Measurements from ENCODE around the gene CD4. TPM values are rescaled to one million over a fixed set of nuclear protein-coding genes. Genes with fewer than 3 reads are reported as not detected.

CD4 gene
- total RNA-seq, 1 donor from 2014 or later: 0.70 TPM

DNA sequence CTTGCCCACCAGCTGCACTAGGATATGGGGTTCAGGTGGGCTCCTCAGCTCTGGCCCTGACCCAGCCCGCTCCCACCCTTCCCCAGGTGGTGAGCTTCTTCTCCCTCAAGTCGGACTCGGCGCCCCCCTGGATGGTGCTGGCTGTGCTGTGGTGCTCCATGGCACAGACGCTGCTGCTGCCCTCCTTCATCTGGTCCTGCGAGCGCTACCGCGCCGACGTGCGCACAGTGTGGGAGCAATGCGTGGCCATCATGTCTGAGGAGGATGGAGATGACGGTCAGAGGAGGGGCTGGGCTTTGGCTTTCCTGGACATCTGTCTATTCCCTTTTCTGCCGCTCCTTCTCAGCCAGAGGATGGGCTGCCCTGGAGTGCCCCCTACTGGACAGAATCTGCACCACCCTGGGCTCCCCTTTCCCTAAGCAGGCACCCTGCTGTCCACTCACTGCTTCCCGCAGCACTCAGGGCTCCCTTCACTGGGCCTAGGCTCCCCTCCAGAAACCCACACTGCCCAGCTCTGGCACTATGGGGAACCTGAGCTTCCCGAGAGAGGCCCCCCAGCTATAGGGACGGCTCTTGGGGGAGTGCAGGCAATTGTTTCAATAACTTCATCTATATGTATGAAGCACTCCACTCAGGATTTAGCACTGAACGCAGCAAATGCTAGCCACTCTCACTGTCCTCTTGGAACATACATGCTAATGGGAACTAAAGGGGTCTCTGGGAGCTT lies 36.2 kb downstream of the CD4 start:
- TF ChIP-seq, protein P1, sequence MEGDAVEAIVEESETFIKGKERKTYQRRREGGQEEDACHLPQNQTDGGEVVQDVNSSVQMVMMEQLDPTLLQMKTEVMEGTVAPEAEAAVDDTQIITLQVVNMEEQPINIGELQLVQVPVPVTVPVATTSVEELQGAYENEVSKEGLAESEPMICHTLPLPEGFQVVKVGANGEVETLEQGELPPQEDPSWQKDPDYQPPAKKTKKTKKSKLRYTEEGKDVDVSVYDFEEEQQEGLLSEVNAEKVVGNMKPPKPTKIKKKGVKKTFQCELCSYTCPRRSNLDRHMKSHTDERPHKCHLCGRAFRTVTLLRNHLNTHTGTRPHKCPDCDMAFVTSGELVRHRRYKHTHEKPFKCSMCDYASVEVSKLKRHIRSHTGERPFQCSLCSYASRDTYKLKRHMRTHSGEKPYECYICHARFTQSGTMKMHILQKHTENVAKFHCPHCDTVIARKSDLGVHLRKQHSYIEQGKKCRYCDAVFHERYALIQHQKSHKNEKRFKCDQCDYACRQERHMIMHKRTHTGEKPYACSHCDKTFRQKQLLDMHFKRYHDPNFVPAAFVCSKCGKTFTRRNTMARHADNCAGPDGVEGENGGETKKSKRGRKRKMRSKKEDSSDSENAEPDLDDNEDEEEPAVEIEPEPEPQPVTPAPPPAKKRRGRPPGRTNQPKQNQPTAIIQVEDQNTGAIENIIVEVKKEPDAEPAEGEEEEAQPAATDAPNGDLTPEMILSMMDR (IDR thresholded peaks at IDR 0.05): peak; percentile 90
- DNase-seq (ENCODE audit: low spot score): no peak
- no peaks in the 10 kb centered on the region for H3K9me3 Mint-ChIP-seq (ENCODE audit: low read depth)
- H3K27ac Mint-ChIP-seq (ENCODE audit: unreplicated experiment): no peak overlapping the region
- H3K4me1 Mint-ChIP-seq (ENCODE audit: low read depth): peaks cover 56% of the 10 kb centered on the region
- H3K27me3 Mint-ChIP-seq (ENCODE audit: low read depth): no peaks in the 10 kb centered on the region
- peak overlapping the region; percentile 44 for H3K4me3 Mint-ChIP-seq (ENCODE audit: unreplicated experiment)
- H3K36me3 Mint-ChIP-seq (ENCODE audit: low read depth): no peaks in the 10 kb centered on the region

DNA sequence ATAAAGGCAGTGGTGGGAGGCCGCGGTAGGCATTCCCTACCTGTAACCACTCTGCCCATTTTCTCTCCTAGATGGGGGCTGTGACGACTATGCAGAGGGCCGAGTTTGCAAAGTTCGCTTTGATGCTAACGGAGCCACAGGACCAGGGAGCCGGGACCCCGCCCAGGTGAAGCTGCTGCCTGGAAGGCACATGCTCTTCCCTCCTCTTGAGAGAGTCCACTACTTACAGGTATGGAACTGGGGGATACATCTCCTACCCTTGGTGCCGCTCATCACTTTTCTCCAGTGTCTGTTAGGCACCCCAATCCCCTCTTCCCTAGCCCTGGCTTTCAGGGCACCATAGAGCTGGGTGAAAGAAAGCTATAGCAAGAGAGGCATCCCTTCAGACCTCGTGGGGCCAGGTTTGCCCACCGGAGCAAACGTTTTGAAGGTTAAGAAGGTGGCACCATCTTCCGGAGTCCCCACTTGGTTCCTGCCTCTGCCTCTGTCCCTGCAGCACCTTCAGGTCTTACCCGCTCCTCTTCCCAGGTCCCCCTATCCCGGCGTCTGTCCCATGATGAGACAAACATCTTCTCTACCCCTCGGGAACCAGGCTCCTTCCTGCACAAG lies 36.9 kb downstream of the CD4 start:
- Mint-ChIP-seq H3K27me3 (ENCODE audit: low read depth) (no peaks in the 10 kb centered on the region), H3K36me3 (ENCODE audit: low read depth) (peaks cover 2% of the 10 kb centered on the region), H3K27ac (ENCODE audit: unreplicated experiment) (no peak overlapping the region), H3K4me1 (ENCODE audit: low read depth) (peaks cover 52% of the 10 kb centered on the region), H3K9me3 (ENCODE audit: low read depth) (no peaks in the 10 kb centered on the region), H3K4me3 (ENCODE audit: unreplicated experiment) (no peak overlapping the region)
- TF ChIP-seq, protein P1 (IDR thresholded peaks at IDR 0.05): no peak
- DNase-seq (ENCODE audit: low spot score): no peak

DNA sequence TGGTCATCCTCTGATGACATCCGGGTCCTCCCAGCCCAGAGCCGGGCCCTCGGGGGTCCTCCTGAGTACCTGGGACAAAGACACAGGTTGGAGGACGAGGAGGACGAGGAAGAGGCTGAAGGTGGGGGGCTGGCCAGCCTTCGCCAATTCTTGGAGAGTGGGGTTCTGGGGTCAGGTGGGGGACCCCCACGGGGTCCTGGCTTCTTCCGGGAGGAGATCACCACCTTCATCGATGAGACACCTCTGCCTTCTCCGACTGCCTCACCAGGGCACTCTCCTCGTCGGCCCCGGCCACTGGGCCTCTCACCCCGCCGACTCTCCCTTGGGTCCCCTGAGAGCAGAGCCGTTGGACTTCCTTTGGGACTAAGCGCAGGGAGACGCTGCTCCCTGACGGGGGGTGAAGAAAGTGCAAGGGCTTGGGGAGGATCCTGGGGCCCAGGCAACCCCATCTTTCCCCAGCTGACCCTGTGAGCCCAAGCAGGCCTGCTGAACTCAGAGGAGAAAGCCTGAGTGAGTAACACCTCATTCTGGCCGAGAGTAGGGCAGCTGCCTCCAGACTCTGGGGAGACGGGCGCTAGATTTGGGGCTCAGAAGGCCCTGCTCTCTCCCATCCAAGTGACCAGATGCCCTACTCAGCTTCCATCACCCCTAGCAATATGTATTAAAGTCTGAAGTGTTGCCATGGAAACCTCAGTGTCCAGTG lies 37.6 kb downstream of the CD4 start:
- H3K36me3 Mint-ChIP-seq (ENCODE audit: low read depth): peaks cover 8% of the 10 kb centered on the region
- H3K27me3 Mint-ChIP-seq (ENCODE audit: low read depth): no peaks in the 10 kb centered on the region
- TF ChIP-seq, protein P1 (IDR thresholded peaks at IDR 0.05): no peak
- H3K9me3 Mint-ChIP-seq (ENCODE audit: low read depth): no peaks in the 10 kb centered on the region
- no peak for DNase-seq (ENCODE audit: low spot score)
- H3K4me1 Mint-ChIP-seq (ENCODE audit: low read depth): peaks cover 49% of the 10 kb centered on the region
- peak overlapping the region; percentile 78 for H3K27ac Mint-ChIP-seq (ENCODE audit: unreplicated experiment)
- H3K4me3 Mint-ChIP-seq (ENCODE audit: unreplicated experiment): peak overlapping the region; percentile 64

GRCh38 chr12:6827437-6827911 lies 38.1 kb downstream of the CD4 start:
- Mint-ChIP-seq H3K4me1 (ENCODE audit: low read depth) (peaks cover 43% of the 10 kb centered on the region), H3K27me3 (ENCODE audit: low read depth) (no peaks in the 10 kb centered on the region), H3K4me3 (ENCODE audit: unreplicated experiment) (peak overlapping the region; percentile 64), H3K36me3 (ENCODE audit: low read depth) (peaks cover 8% of the 10 kb centered on the region), H3K9me3 (ENCODE audit: low read depth) (no peaks in the 10 kb centered on the region), H3K27ac (ENCODE audit: unreplicated experiment) (peak overlapping the region; percentile 78)
- TF ChIP-seq, protein P1 (IDR thresholded peaks at IDR 0.05): no peak
- DNase-seq (ENCODE audit: low spot score): no peak
